Stimulated activated CD4-positive, alpha-beta T cell treated with anti-CD3 and anti-CD28 coated beads, Interleukin-15, amount 100 ng/mL, for 24 hours (primary cell): ENCODE measurements around the gene PDLIM4.

Experiments used
- DNase-seq: peaks from one replicate; pipeline ENCODE4 v3.0.0-alpha.2; 2020

The PDLIM4 gene

GRCh38 chr5:132254321-132254977, 3.0 kb upstream of the PDLIM4 start:
- DNase-seq = no peak

DNA sequence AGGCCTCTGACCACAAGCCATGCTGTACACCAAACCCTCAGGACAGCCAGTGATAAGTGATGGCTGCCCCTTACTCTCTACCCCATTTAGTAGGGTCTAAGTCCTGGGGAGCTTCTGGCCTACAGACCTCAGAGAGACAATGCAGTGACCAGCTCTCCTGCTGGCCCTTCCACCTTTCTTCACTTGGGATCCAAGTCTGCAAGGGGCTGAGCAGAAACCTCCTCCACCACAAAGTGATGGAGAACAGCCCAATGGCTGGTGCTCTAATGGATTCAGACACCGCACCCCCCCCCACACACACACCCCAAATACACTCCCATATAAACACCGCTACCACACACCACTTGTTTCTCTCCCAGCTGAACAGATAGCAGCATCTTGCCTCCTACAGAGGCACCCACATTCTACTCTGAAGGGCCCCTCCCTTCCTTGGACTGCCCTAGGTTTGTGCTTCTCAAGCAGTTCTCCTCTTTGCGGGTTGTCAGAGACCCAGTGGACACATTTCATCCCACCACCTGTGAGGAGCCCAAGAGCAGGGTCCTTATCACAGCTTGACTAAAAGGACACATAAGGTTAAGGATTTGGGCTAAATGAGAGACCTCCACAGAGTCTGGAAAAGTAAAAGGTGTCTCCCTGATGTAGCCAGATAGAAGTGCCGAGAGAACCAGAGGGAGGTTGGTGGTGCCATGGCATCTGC, 1.3 kb upstream of the PDLIM4 start:
- DNase-seq = no peak

GRCh38 chr5:132256783-132257130, 739 bp upstream of the PDLIM4 start:
- no peak for DNase-seq

DNA sequence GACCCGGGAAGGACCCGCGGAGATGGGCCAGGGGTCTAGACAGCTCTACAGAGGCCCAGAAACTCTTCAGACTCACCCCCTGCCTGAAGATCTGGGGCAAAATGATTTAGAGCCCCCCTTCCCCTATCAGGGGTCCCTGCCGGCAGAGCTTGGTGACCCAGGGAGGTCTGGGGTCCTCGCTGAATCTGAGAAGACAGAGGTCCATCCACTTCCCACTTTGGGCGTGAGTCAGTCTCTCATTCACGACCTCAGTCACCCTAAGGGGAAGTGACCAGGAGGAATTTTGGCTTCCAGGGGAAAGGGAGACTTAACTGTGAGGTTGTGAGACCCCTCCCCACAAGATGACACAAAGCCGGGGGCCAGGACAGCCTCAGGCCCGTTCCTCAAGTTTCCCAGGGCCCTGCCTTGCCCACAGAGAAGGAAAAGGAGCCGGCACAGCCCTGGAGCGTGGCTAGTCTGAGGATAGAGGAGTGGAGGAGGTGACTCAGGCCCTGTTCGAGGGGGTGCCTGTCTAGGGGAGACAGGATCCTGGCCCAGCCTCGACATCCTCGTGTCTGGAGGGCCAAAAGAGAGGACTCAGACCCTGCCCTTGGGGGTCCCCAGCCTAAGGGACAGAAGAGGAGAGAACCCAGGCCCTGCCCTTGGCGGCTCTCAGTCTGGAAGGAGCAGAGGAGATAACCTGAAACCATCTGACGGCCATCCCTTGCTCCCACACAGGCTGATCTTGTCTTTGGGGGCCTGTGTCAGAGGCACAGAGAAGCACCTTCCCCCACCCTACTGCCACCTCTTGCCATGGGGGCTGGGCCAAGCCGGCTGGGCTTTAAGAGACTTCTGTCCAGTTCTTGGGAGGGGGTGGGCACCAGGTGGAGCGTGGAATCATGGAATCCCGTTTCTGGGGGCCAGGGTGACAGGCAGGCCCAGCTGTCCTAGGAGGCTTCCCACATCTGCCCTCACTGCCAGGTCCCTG, 889 bp downstream of the PDLIM4 start:
- no peak for DNase-seq

GRCh38 chr5:132259069-132259851, 1.8 kb downstream of the PDLIM4 start:
- DNase-seq = no peak

- DNase-seq = no peak
Observed at GRCh38 chr5:132260051-132260450, 2.6 kb downstream of the PDLIM4 start.

- peak; percentile 68 for DNase-seq
Observed at GRCh38 chr5:132260714-132261551, 3.4 kb downstream of the PDLIM4 start.

GRCh38 chr5:132261881-132262845, 4.7 kb downstream of the PDLIM4 start:
- no peak for DNase-seq

- DNase-seq = no peak
Observed at GRCh38 chr5:132262882-132263547, 5.5 kb downstream of the PDLIM4 start.

DNA sequence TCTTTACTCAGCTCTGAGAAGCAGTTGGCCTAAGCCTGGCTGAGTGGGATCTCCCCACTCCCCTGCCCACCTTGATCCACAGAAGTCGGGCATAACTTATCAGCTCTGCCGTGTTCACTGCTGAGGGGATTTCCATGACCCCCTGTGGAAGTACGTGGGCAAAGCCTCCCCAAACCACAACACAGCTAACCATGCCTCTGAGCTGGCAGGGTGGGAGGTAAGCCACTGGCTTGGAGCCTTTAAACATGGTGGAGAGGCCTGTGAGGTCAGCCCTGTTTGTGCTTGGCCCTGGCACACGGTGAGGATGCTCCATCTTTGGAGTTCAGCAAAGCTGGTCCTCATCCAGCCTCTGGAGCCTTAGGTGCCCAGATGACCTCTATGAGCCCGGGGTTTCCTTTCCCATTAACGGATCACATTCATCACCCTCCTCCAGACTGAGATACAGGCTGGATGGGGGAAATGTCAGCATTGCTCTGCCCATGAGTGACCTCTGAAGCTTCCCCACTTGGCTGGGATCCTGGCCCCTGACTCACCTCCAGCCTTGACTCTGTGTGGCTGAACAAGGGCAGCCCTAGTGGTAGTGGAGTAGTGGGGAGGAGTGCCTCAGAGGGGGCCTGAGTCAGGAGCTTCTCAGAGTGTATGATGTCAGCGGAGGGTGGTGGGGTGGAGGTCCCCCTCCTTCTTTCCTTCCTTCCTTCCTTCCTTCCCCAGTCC, 6.2 kb downstream of the PDLIM4 start:
- DNase-seq = peak; percentile 46

GRCh38 chr5:132264546-132265335, 7.2 kb downstream of the PDLIM4 start:
- DNase-seq = no peak

- no peak for DNase-seq
Observed at GRCh38 chr5:132265336-132266030, 8.0 kb downstream of the PDLIM4 start.

GRCh38 chr5:132266031-132266835, 8.7 kb downstream of the PDLIM4 start:
- DNase-seq = no peak

GRCh38 chr5:132266836-132267160, 9.3 kb downstream of the PDLIM4 start:
- DNase-seq = no peak

DNA sequence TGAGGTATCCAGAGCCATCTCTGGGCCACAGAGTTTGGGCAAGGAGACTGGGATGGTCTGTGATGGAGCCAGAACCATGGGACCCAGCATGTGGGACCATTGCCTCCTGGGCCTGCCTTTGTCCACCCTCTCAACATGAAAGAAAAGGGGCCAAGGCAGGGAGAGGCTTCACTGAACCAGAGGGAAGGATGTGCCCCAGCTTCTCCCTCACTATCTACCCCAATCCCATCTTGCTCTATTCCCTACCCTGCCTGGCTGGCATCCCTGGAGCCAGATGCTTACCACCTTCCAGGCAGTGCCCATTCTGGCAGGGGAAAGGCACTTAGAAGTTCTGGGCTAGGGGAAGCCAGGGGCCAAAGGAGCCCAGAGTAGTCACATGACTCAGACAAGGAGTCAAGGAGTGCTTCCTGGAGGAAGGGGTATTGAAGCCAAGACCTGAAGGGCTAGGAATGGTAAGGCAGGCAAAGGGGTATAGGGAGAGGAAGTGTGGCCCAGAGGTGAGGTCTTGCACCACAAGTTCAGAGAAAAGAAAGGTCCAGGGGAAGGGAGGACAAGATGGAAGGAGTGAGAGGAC, 9.8 kb downstream of the PDLIM4 start:
- DNase-seq = no peak

DNA sequence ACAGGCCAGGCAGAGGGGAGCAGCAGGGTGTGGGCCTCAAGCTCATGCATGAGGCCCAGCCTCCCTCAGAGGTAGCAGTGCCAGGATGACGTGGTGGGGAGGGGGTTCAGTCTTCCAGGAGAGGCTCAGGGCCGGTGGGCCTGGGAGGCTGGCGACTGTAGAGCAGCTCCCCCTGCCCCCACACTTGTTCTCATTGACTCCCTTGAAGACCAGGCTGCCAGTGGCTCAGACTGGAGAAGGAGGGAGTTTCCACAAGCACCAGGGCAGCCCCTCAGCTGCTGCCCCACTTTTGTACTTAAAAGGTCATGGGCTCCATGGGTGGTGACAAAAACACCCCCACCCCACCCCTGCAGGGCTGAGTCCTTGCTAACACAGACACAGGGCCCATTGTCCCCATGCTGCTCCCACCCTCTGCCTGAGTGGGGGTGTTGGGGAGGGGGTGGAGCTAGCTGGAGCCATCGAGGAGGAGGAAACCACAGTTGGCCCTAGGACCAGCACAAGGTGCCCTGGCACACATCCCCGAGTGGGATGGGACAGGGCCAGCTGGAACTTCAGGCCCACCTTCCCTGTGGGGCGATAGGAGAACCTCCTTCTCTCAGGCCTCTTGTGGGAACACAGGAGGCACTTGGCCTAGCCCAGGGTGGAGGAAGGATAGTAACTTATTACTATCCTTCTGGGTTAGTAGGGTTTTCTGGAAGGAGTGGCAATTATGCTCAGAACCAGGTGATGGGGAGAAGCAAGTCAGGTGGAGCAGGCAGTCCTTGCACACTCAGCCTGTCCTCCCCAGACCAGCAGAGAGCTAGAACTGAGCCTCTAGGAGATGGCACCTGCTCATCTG, 10.7 kb downstream of the PDLIM4 start:
- no peak for DNase-seq
